Neural cell (in vitro differentiated cells): Measurements from ENCODE around the gene FAAH. TPM values are rescaled to one million over a fixed set of nuclear protein-coding genes. Genes with fewer than 3 reads are reported as not detected.

Source experiments
- H2AFZ ChIP-seq: fragments of 200-600, 300-800 bp; sonication (generic), shearing (Covaris generic); 2 replicates; pipeline ENCODE4 v1.6.0; 2014; ENCODE audit warnings: low read depth, mild to moderate bottlenecking, antibody characterized with exemption, low read length, moderate library complexity
- H3F3A ChIP-seq: fragments of 200-600 bp; shearing (Covaris generic); 2 replicates; pipeline ENCODE4 v1.6.1; 2016; ENCODE audit warnings: mild to moderate bottlenecking, moderate library complexity, mixed read lengths, antibody characterized with exemption, low read length; ENCODE audit not compliant: insufficient read depth, poor library complexity, severe bottlenecking
- H3K27ac ChIP-seq: fragments of 200-600, 300-800 bp; sonication (generic), shearing (Covaris generic); 2 replicates; pipeline ENCODE4 v1.5.1; 2014; ENCODE audit warnings: mild to moderate bottlenecking, low read length, moderate library complexity
- H3K27me3 ChIP-seq: fragments of 300-800, 200-600 bp; sonication (generic), shearing (Covaris generic); 2 replicates; pipeline ENCODE4 v1.6.0; 2014; ENCODE audit warnings: mild to moderate bottlenecking, low read depth, low read length, moderate library complexity; ENCODE audit not compliant: insufficient read depth
- H3K36me3 ChIP-seq: fragments of 300-800, 200-600 bp; sonication (generic), shearing (Covaris generic); 2 replicates; pipeline ENCODE4 v1.5.1; 2014; ENCODE audit warnings: mild to moderate bottlenecking, antibody characterized with exemption, low read length, moderate library complexity; ENCODE audit not compliant: insufficient read depth
- H3K4me2 ChIP-seq: fragments of 300-800, 200-600 bp; sonication (generic), shearing (Covaris generic); 2 replicates; pipeline ENCODE4 v1.6.0; 2014; ENCODE audit warnings: mild to moderate bottlenecking, low read length
- H3K4me3 ChIP-seq: fragments of 300-800, 200-600 bp; sonication (generic), shearing (Covaris generic); 2 replicates; pipeline ENCODE4 v1.5.1; 2014; ENCODE audit warnings: mild to moderate bottlenecking, low read length, moderate library complexity
- H3K79me2 ChIP-seq: fragments of 200-600 bp; shearing (Covaris generic); replicated peaks from 2 replicates; pipeline ENCODE4 v1.6.0; 2014; ENCODE audit warnings: mild to moderate bottlenecking, low read length, moderate library complexity; ENCODE audit not compliant: insufficient read depth
- H3K9ac ChIP-seq: fragments of 300-800, 200-600 bp; sonication (generic), shearing (Covaris generic); 2 replicates; pipeline ENCODE4 v1.6.1; 2016; ENCODE audit warnings: mild to moderate bottlenecking, low read length, mixed read lengths
- H3K9me2 ChIP-seq: fragments of 200-600 bp; shearing (Covaris generic); 2 replicates; pipeline ENCODE4 v1.6.1; 2016; ENCODE audit warnings: mild to moderate bottlenecking, low read length, mixed read lengths; ENCODE audit not compliant: insufficient read depth
- H3K9me3 ChIP-seq: fragments of 200-600, 300-800 bp; sonication (generic), shearing (Covaris generic); 2 replicates; pipeline ENCODE4 v1.6.1; 2016; ENCODE audit warnings: mild to moderate bottlenecking, mixed run types, low read length, moderate library complexity, mixed read lengths
- H4K20me1 ChIP-seq: fragments of 200-600 bp; shearing (Covaris generic); 2 replicates; pipeline ENCODE4 v1.6.1; 2016; ENCODE audit warnings: mild to moderate bottlenecking, mixed run types; ENCODE audit not compliant: insufficient read depth
- CTCF ChIP-seq: fragments of 450-650 bp; IDR thresholded peaks from 2 replicates; pipeline ENCODE4 v1.5.1; 2014; ENCODE audit warnings: antibody characterized with exemption, mild to moderate bottlenecking, moderate library complexity; ENCODE audit not compliant: poor library complexity, severe bottlenecking
- EP300 ChIP-seq: fragments of 450-650 bp; conservative IDR thresholded peaks from 2 replicates; pipeline ENCODE4 v1.6.1; 2014; ENCODE audit warnings: antibody characterized with exemption, mild to moderate bottlenecking, moderate library complexity; ENCODE audit not compliant: poor library complexity, severe bottlenecking
- EZH2 ChIP-seq: fragments of 200-600, 300-800 bp; shearing (Covaris generic), sonication (generic); IDR thresholded peaks from 2 replicates; pipeline ENCODE4 v1.6.1; 2014; ENCODE audit warnings: antibody characterized with exemption, low read length, borderline replicate concordance, mild to moderate bottlenecking; ENCODE audit not compliant: insufficient read depth, poor library complexity, severe bottlenecking
- MXI1 ChIP-seq: fragments of 450-650 bp; conservative IDR thresholded peaks from 2 replicates; pipeline ENCODE4 v1.6.1; 2014; ENCODE audit warnings: antibody characterized with exemption, mild to moderate bottlenecking; ENCODE audit not compliant: poor library complexity, severe bottlenecking
- POLR2AphosphoS5 ChIP-seq: IDR thresholded peaks from 2 replicates; pipeline ENCODE4 v1.6.1; 2012
- RAD21 ChIP-seq: fragments of 450-650 bp; conservative IDR thresholded peaks from 2 replicates; pipeline ENCODE4 v1.6.1; 2014; ENCODE audit warnings: antibody characterized with exemption, mild to moderate bottlenecking, moderate library complexity
- SMC3 ChIP-seq: fragments of 450-650 bp; conservative IDR thresholded peaks from 2 replicates; pipeline ENCODE4 v1.6.1; 2014; ENCODE audit warnings: antibody characterized with exemption, mild to moderate bottlenecking, moderate library complexity; ENCODE audit not compliant: poor library complexity
- TAF1 ChIP-seq: IDR thresholded peaks from 2 replicates; pipeline ENCODE4 v1.6.1; 2012; ENCODE audit warnings: low read depth
- polyA plus RNA-seq: library from polyadenylated mRNA; depleted of rRNA; stranded (reverse); fragments of >200 nt; gene quantifications from 2 replicates; pipeline ENCODE4 v1.2.3, GENCODE V29; 2014

The FAAH gene
- polyA plus RNA-seq, 1 donor from 2014 or later = 106 TPM

DNA sequence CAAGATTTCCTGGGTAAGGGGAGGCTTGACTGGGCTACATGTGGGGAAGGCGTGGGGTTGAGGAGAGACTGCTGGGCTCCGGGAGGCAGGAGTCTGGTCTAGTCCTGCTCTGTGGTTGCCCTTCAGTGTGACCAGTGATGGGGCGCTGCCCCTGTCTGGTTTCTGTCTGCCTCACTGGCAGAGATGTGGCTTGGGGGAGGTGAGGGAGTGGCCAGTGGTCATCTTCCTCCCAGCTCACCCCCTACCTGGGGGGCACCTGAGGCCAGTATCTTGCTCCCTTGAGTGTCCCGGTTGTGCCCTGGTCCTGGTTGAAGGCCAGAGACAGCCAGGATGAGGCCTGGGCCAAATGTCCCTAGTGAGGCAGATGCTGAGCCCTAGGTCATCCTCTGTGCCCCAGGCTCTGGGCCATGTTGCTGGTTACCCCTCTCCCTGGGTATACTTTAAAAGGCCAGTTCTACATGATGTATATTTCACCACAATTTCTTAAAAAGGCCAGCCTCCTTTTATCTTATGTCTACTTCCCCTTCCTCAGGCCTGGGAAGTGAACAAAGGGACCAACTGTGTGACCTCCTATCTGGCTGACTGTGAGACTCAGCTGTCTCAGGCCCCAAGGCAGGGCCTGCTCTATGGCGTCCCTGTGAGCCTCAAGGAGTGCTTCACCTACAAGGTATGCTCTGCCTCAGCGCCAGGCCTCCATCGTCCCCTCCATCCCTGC lies 10.5 kb downstream of the FAAH start:
- no peak overlapping the region for H3K4me2 ChIP-seq
- H3K9me3 ChIP-seq = no peaks in the 10 kb centered on the region
- no peak for TF ChIP-seq EP300
- no peak overlapping the region for H3K9ac ChIP-seq
- H3K36me3 ChIP-seq = no peaks in the 10 kb centered on the region
- no peak overlapping the region for H3K4me3 ChIP-seq
- no peaks in the 10 kb centered on the region for H4K20me1 ChIP-seq
- no peaks in the 10 kb centered on the region for H3K79me2 ChIP-seq
- H3K9me2 ChIP-seq = no peaks in the 10 kb centered on the region
- H3F3A ChIP-seq = peaks cover 2% of the 10 kb centered on the region
- no peak overlapping the region for H3K27ac ChIP-seq
- H3K27me3 ChIP-seq = no peaks in the 10 kb centered on the region
- no peak overlapping the region for H2AFZ ChIP-seq

- TF ChIP-seq TAF1 (no peak), EZH2 (no peak), MXI1 (no peak), SMC3 (no peak), CTCF (no peak), POLR2AphosphoS5 (no peak), RAD21 (no peak)
- Histone ChIP-seq H3K27ac (no peak overlapping the region), H2AFZ (no peak overlapping the region), H3K27me3 (no peaks in the 10 kb centered on the region), H3K9me2 (no peaks in the 10 kb centered on the region), H4K20me1 (no peaks in the 10 kb centered on the region), H3K79me2 (no peaks in the 10 kb centered on the region), H3K9ac (no peak overlapping the region), H3K4me3 (no peak overlapping the region), H3K9me3 (no peaks in the 10 kb centered on the region), H3K4me2 (no peak overlapping the region), H3K36me3 (no peaks in the 10 kb centered on the region), H3F3A (no peaks in the 10 kb centered on the region)
Observed at GRCh38 chr1:46405197-46405555, 11.1 kb downstream of the FAAH start.

DNA sequence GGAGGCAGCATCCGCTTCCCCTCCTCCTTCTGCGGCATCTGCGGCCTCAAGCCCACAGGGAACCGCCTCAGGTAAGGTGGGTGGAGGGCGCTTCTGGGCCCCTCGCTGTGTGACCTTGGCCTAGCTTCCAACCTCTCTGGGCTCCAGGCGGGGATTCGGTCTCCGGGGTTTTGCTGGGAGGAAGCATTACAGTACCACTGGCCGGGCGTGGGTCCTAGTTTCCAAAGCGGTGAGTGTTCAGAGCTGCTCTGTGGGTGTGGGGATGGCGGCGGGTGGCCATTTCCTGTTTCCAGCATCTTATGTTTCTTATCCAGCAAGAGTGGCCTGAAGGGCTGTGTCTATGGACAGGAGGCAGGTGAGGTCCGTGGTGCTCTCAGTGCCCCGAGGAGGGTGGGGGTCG lies 11.6 kb downstream of the FAAH start:
- Histone ChIP-seq H3K4me2 (no peak overlapping the region), H3K9me2 (no peaks in the 10 kb centered on the region), H2AFZ (no peak overlapping the region), H3K79me2 (no peaks in the 10 kb centered on the region), H3K9me3 (no peaks in the 10 kb centered on the region), H3K36me3 (no peaks in the 10 kb centered on the region), H3K27me3 (no peaks in the 10 kb centered on the region), H3K4me3 (no peak overlapping the region), H4K20me1 (no peaks in the 10 kb centered on the region), H3K9ac (no peak overlapping the region), H3F3A (no peaks in the 10 kb centered on the region), H3K27ac (no peak overlapping the region)
- TF ChIP-seq SMC3 (no peak), MXI1 (no peak), TAF1 (no peak)
